Small intestine (tissue), 7 donors: ENCODE measurements around the gene MARCHF9. TPM values are rescaled to one million over a fixed set of nuclear protein-coding genes. Genes with fewer than 3 reads are reported as not detected.

ENCODE experiments used
- DNase-seq, 2 donors: peaks; one replicate each; pipeline versions ENCODE4 v3.0.0 to v3.0.0-alpha.2; 2013
- FAIRE-seq: peaks from 2 replicates; lab custom pipeline; 2012; peaks lifted over from hg19 to GRCh38; lab: Jason Lieb, UNC
- H3K27ac ChIP-seq, 3 donors: one replicate each; pipeline ENCODE4 v1.5.1; 2013; ENCODE audit warnings: low read length in 2 of 3, mild to moderate bottlenecking in 2 of 3, control low read depth in 1 of 3, inconsistent platforms in 1 of 3, low read depth in 1 of 3, moderate library complexity in 1 of 3
- H3K27me3 ChIP-seq, 3 donors: one replicate each; pipeline ENCODE4 v1.6.1; 2013; ENCODE audit warnings: low read length in 3 of 3, inconsistent platforms in 1 of 3; ENCODE audit not compliant: control insufficient read depth in 3 of 3, insufficient read depth in 3 of 3
- H3K36me3 ChIP-seq, 3 donors: one replicate each; pipeline ENCODE4 v1.6.1; 2013; ENCODE audit warnings: low read length in 3 of 3, inconsistent platforms in 1 of 3, low read depth in 1 of 3, mild to moderate bottlenecking in 1 of 3, moderate library complexity in 1 of 3; ENCODE audit not compliant: control insufficient read depth in 3 of 3, insufficient read depth in 2 of 3
- H3K4me1 ChIP-seq, 3 donors: one replicate each; pipeline ENCODE4 v1.6.1; 2013; ENCODE audit warnings: low read length in 2 of 3, inconsistent platforms in 1 of 3, low read depth in 1 of 3, mild to moderate bottlenecking in 1 of 3, moderate library complexity in 1 of 3; ENCODE audit not compliant: control insufficient read depth in 3 of 3, insufficient read depth in 2 of 3
- H3K4me3 ChIP-seq, 3 donors: one replicate each; pipeline ENCODE4 v1.5.1; 2013; ENCODE audit warnings: low read length in 3 of 3, control low read depth in 1 of 3, inconsistent platforms in 1 of 3, low read depth in 1 of 3, mild to moderate bottlenecking in 1 of 3, moderate library complexity in 1 of 3
- H3K9me3 ChIP-seq, 2 donors: one replicate each; pipeline ENCODE4 v1.6.1; 2013; ENCODE audit warnings: low read depth in 1 of 2, low read length in 1 of 2; ENCODE audit not compliant: control insufficient read depth in 2 of 2, insufficient read depth in 1 of 2
- WGBS, 3 donors: extraction: QIAGEN DNeasy Blood & Tissue Kit; methylation state at CpG; one replicate each; pipeline ENCODE4 v1.1.7; 2013; 5-methylcytosine and 5-hydroxymethylcytosine counted together
- polyA plus RNA-seq, 4 donors: library from polyadenylated mRNA; stranded (reverse) in 3 of 4; unstranded in 1 of 4; fragments of 200-250 nt in 3 of 4; fragments of 120-200 nt in 1 of 4; gene quantifications; one replicate each; pipeline versions ENCODE4 v1.2.1 to v1.2.3, GENCODE V29; 2013
- donor health status: healthy with polysubstance abuse.
- donor health status: control.
- donor health status: control.
- donor health status: Bipolar disorder and iron deficiency.
- donor health status: healthy.

Gene MARCHF9
- polyA plus RNA-seq, 4 donors = 8.4 to 29.2 (median 11.4) TPM

- Histone ChIP-seq H3K4me3 (peak overlapping the region in 2 of 3 donors; percentile 25 to 49), H3K36me3 (peaks cover 3 to 36% (median 9%) of the 10 kb centered on the region in 3 donors), H3K4me1 (peaks cover 2 to 28% (median 2%) of the 10 kb centered on the region in 3 donors), H3K27ac (peak overlapping the region in 2 of 3 donors; percentile 52 to 82), H3K27me3 (no peaks in the 10 kb centered on the region), H3K9me3 (no peaks in the 10 kb centered on the region)
- DNase-seq = no peak
- FAIRE-seq = no peak
- WGBS, 3 donors = 0 to 3% (median 1%) methylated on average over 5 of the region's 5 CpGs
Observed at GRCh38 chr12:57752668-57753000, 2.3 kb upstream of the MARCHF9 start.

GRCh38 chr12:57753756-57754337, 1.1 kb upstream of the MARCHF9 start:
- peaks cover 3 to 37% (median 3%) of the 10 kb centered on the region in 3 donors for H3K36me3 ChIP-seq
- H3K4me1 ChIP-seq = peaks cover 2 to 28% (median 2%) of the 10 kb centered on the region in 3 donors
- WGBS, 3 donors = 26 to 36% (median 32%) methylated on average over 1 of the region's 1 CpG
- FAIRE-seq (no peak), DNase-seq (no peak)
- peak overlapping the region in 1 of 3 donors; percentile 87 for H3K27ac ChIP-seq
- no peaks in the 10 kb centered on the region for H3K9me3 ChIP-seq
- H3K4me3 ChIP-seq = no peak overlapping the region
- no peaks in the 10 kb centered on the region for H3K27me3 ChIP-seq

- Histone ChIP-seq H3K9me3 (no peaks in the 10 kb centered on the region), H3K4me3 (peak overlapping the region; percentile 60 to 85 (median 79)), H3K27me3 (no peaks in the 10 kb centered on the region), H3K4me1 (peaks cover 2 to 28% (median 2%) of the 10 kb centered on the region in 3 donors), H3K36me3 (peaks cover 0 to 30% (median 3%) of the 10 kb centered on the region in 3 donors), H3K27ac (peak overlapping the region in 1 of 3 donors; percentile 87)
- 0% methylated on average over 1 to 34 of the region's 34 CpGs for WGBS, 3 donors
- DNase-seq = no peak
- FAIRE-seq = no peak
Observed at GRCh38 chr12:57755194-57755453, 221 bp downstream of the MARCHF9 start.

- Histone ChIP-seq H3K9me3 (no peaks in the 10 kb centered on the region), H3K27ac (peak overlapping the region; percentile 15 to 87 (median 41)), H3K27me3 (no peaks in the 10 kb centered on the region), H3K4me1 (peaks cover 2 to 28% (median 2%) of the 10 kb centered on the region in 3 donors), H3K4me3 (peak overlapping the region; percentile 60 to 85 (median 79)), H3K36me3 (peaks cover 0 to 28% (median 0%) of the 10 kb centered on the region in 3 donors)
- 1% methylated on average over 42 to 76 of the region's 76 CpGs for WGBS, 3 donors
- DNase-seq = peak; percentile 61 to 89
- no peak for FAIRE-seq
Observed at GRCh38 chr12:57755454-57756372, 810 bp downstream of the MARCHF9 start.

GRCh38 chr12:57756406-57757341, 1.8 kb downstream of the MARCHF9 start:
- H3K27ac ChIP-seq = peak overlapping the region in 1 of 3 donors; percentile 87
- WGBS, 3 donors = 33 to 37% (median 35%) methylated on average over 22 of the region's 22 CpGs
- H3K36me3 ChIP-seq = peaks cover 0 to 24% (median 0%) of the 10 kb centered on the region in 3 donors
- no peak for FAIRE-seq
- H3K4me3 ChIP-seq = peak overlapping the region in 2 of 3 donors; percentile 60 to 85
- no peaks in the 10 kb centered on the region for H3K9me3 ChIP-seq
- peaks cover 0 to 21% (median 2%) of the 10 kb centered on the region in 3 donors for H3K4me1 ChIP-seq
- H3K27me3 ChIP-seq = no peaks in the 10 kb centered on the region
- peak; percentile 51 to 77 for DNase-seq

GRCh38 chr12:57757771-57758170, 2.9 kb downstream of the MARCHF9 start:
- WGBS, 3 donors = 87 to 97% (median 95%) methylated on average over 4 of the region's 4 CpGs
- no peak overlapping the region for H3K4me3 ChIP-seq
- H3K36me3 ChIP-seq = peaks cover 0 to 28% (median 0%) of the 10 kb centered on the region in 3 donors
- H3K27ac ChIP-seq = no peak overlapping the region
- no peaks in the 10 kb centered on the region for H3K9me3 ChIP-seq
- H3K27me3 ChIP-seq = no peaks in the 10 kb centered on the region
- DNase-seq = no peak
- peaks cover 0 to 18% (median 2%) of the 10 kb centered on the region in 3 donors for H3K4me1 ChIP-seq
- no peak for FAIRE-seq

GRCh38 chr12:57758552-57759359, 3.9 kb downstream of the MARCHF9 start:
- 90 to 93% (median 91%) methylated on average over 22 to 25 of the region's 25 CpGs for WGBS, 3 donors
- Histone ChIP-seq H3K27me3 (peaks cover 0 to 5% (median 2%) of the 10 kb centered on the region in 3 donors), H3K9me3 (no peaks in the 10 kb centered on the region), H3K27ac (no peak overlapping the region), H3K4me3 (no peak overlapping the region), H3K36me3 (peaks cover 0 to 28% (median 0%) of the 10 kb centered on the region in 3 donors), H3K4me1 (peaks cover 0 to 10% (median 2%) of the 10 kb centered on the region in 3 donors)
- DNase-seq (no peak), FAIRE-seq (no peak)
